ENCODE data around the gene TET2.

Gene TET2

GRCh38 chr4:105186701-105187161, 40.1 kb downstream of the TET2 start:
- H3K4me3 ChIP-seq (ENCODE audit: low read depth, low read length) = no peak overlapping the region
- TF ChIP-seq CTCF (IDR thresholded peaks at IDR 0.05; ENCODE audit: insufficient read depth, low read depth, low read length, missing control alignments) = no peak
- DNase-seq (ENCODE audit: low read depth) = no peak

GRCh38 chr4:105189855-105190650, 43.4 kb downstream of the TET2 start:
- no peak for DNase-seq (ENCODE audit: low read depth)
- TF ChIP-seq CTCF (IDR thresholded peaks at IDR 0.05; ENCODE audit: insufficient read depth, low read depth, low read length, missing control alignments) = no peak
- H3K4me3 ChIP-seq (ENCODE audit: low read depth, low read length) = no peak overlapping the region

GRCh38 chr4:105191621-105192210, 45.0 kb downstream of the TET2 start:
- DNase-seq (ENCODE audit: low read depth) = peak; percentile 62
- TF ChIP-seq CTCF (IDR thresholded peaks at IDR 0.05; ENCODE audit: insufficient read depth, low read depth, low read length, missing control alignments) = no peak
- H3K4me3 ChIP-seq (ENCODE audit: low read depth, low read length) = no peak overlapping the region

GRCh38 chr4:105192474-105192873, 45.8 kb downstream of the TET2 start:
- no peak for DNase-seq (ENCODE audit: low read depth)
- no peak for TF ChIP-seq CTCF (IDR thresholded peaks at IDR 0.05; ENCODE audit: insufficient read depth, low read depth, low read length, missing control alignments)
- H3K4me3 ChIP-seq (ENCODE audit: low read depth, low read length) = no peak overlapping the region

GRCh38 chr4:105192910-105193309, 46.2 kb downstream of the TET2 start:
- DNase-seq (ENCODE audit: low read depth) = no peak
- no peak for TF ChIP-seq CTCF (IDR thresholded peaks at IDR 0.05; ENCODE audit: insufficient read depth, low read depth, low read length, missing control alignments)
- H3K4me3 ChIP-seq (ENCODE audit: low read depth, low read length) = no peak overlapping the region

- no peak for TF ChIP-seq CTCF (IDR thresholded peaks at IDR 0.05; ENCODE audit: insufficient read depth, low read depth, low read length, missing control alignments)
- no peak for DNase-seq (ENCODE audit: low read depth)
- H3K4me3 ChIP-seq (ENCODE audit: low read depth, low read length) = no peak overlapping the region
These were observed 46.9 kb downstream of the TET2 start for GRCh38 chr4:105193536-105193935.

Data from GM12865 (cell line).